Measurements from ENCODE around the gene FBN3. TPM values are rescaled to one million over a fixed set of nuclear protein-coding genes. Genes with fewer than 3 reads are reported as not detected.

Gene FBN3
- total RNA-seq, 1 donor from 2014 or later: 0.57 TPM

- DNase-seq (ENCODE audit: low spot score): no peak
- Mint-ChIP-seq H3K4me1 (ENCODE audit: low read depth) (peaks cover 5% of the 10 kb centered on the region), H3K36me3 (ENCODE audit: low read depth) (no peaks in the 10 kb centered on the region), H3K27me3 (ENCODE audit: low read depth) (peaks cover 8% of the 10 kb centered on the region), H3K9me3 (ENCODE audit: low read depth) (no peaks in the 10 kb centered on the region), H3K4me3 (ENCODE audit: unreplicated experiment) (no peak overlapping the region), H3K27ac (ENCODE audit: unreplicated experiment) (no peak overlapping the region)
- no peak for TF ChIP-seq CTCF (IDR thresholded peaks at IDR 0.05)
Observed at GRCh38 chr19:8116437-8117293, 32.7 kb downstream of the FBN3 start.

GRCh38 chr19:8115805-8116396 lies 33.5 kb downstream of the FBN3 start:
- peaks cover 5% of the 10 kb centered on the region for H3K4me1 Mint-ChIP-seq (ENCODE audit: low read depth)
- no peak for DNase-seq (ENCODE audit: low spot score)
- H3K27me3 Mint-ChIP-seq (ENCODE audit: low read depth): peaks cover 5% of the 10 kb centered on the region
- no peak for TF ChIP-seq CTCF (IDR thresholded peaks at IDR 0.05)
- H3K9me3 Mint-ChIP-seq (ENCODE audit: low read depth): no peaks in the 10 kb centered on the region
- no peaks in the 10 kb centered on the region for H3K36me3 Mint-ChIP-seq (ENCODE audit: low read depth)
- no peak overlapping the region for H3K4me3 Mint-ChIP-seq (ENCODE audit: unreplicated experiment)
- no peak overlapping the region for H3K27ac Mint-ChIP-seq (ENCODE audit: unreplicated experiment)

GRCh38 chr19:8113017-8113416 lies 36.4 kb downstream of the FBN3 start:
- TF ChIP-seq CTCF (IDR thresholded peaks at IDR 0.05): no peak
- no peak overlapping the region for H3K4me3 Mint-ChIP-seq (ENCODE audit: unreplicated experiment)
- peaks cover 16% of the 10 kb centered on the region for H3K27me3 Mint-ChIP-seq (ENCODE audit: low read depth)
- H3K9me3 Mint-ChIP-seq (ENCODE audit: low read depth): no peaks in the 10 kb centered on the region
- no peak for DNase-seq (ENCODE audit: low spot score)
- no peak overlapping the region for H3K27ac Mint-ChIP-seq (ENCODE audit: unreplicated experiment)
- no peaks in the 10 kb centered on the region for H3K36me3 Mint-ChIP-seq (ENCODE audit: low read depth)
- peaks cover 5% of the 10 kb centered on the region for H3K4me1 Mint-ChIP-seq (ENCODE audit: low read depth)

- H3K27me3 Mint-ChIP-seq (ENCODE audit: low read depth): peaks cover 16% of the 10 kb centered on the region
Observed at GRCh38 chr19:8111376-8111775, 38.0 kb downstream of the FBN3 start.

More at GRCh38 chr19:8111376-8111775, 38.0 kb downstream of the FBN3 start:
- Mint-ChIP-seq H3K36me3 (ENCODE audit: low read depth) (no peaks in the 10 kb centered on the region), H3K9me3 (ENCODE audit: low read depth) (no peaks in the 10 kb centered on the region), H3K27ac (ENCODE audit: unreplicated experiment) (no peak overlapping the region), H3K4me1 (ENCODE audit: low read depth) (peaks cover 5% of the 10 kb centered on the region), H3K4me3 (ENCODE audit: unreplicated experiment) (no peak overlapping the region)
- no peak for DNase-seq (ENCODE audit: low spot score)
- TF ChIP-seq CTCF (IDR thresholded peaks at IDR 0.05): no peak

Measured in chondrocyte (in vitro differentiated cells).